ENCODE measurements around the gene ANKH. TPM values are rescaled to one million over a fixed set of nuclear protein-coding genes. Genes with fewer than 3 reads are reported as not detected.

ANKH gene
- polyA plus RNA-seq, 3 donors: 2.4 to 6.3 (median 3.1) TPM

- no peaks in the 10 kb centered on the region for H3K27me3 ChIP-seq (ENCODE audit: control insufficient read depth in 2 of 2, insufficient read depth in 2 of 2, low read length in 2 of 2)
- Mint-ChIP-seq H3K36me3 (peaks cover 0 to 5% of the 10 kb centered on the region in 2 donors), H3K9me3 (no peaks in the 10 kb centered on the region), H3K27me3 (ENCODE audit: low read depth in 3 of 3) (peaks cover 0 to 2% (median 1%) of the 10 kb centered on the region in 3 donors), H3K4me1 (no peaks in the 10 kb centered on the region), H3K27ac (no peak overlapping the region), H3K4me3 (no peak overlapping the region)
- no peak overlapping the region for H3K27ac ChIP-seq (ENCODE audit: low read depth in 1 of 2, low read length in 2 of 2)
- no peaks in the 10 kb centered on the region for H3K9me3 ChIP-seq (replicated peaks in 1 of 2; ENCODE audit: control insufficient read depth in 1 of 2, insufficient read depth in 1 of 2, low read length in 2 of 2)
- H3K4me2 ChIP-seq (replicated peaks; ENCODE audit: extremely low read depth, low read length, poor library complexity, severe bottlenecking): no peak overlapping the region
- H3K4me1 ChIP-seq (ENCODE audit: control insufficient read depth in 1 of 2, insufficient read depth in 2 of 2, low read length in 2 of 2): no peaks in the 10 kb centered on the region
- no CpG with 5 or more reads among the region's 2 CpGs for WGBS (ENCODE audit: insufficient coverage)
- no peaks in the 10 kb centered on the region for H4K20me1 ChIP-seq (ENCODE audit: insufficient read depth, low read length)
- no peak overlapping the region for H2AFZ ChIP-seq (ENCODE audit: insufficient read depth, low read depth, low read length, poor library complexity, severe bottlenecking)
- H3K9ac ChIP-seq (ENCODE audit: insufficient read depth, low read length, poor library complexity, severe bottlenecking): no peak overlapping the region
- no peaks in the 10 kb centered on the region for H3K79me2 ChIP-seq (ENCODE audit: insufficient read depth, low read length)
- no peaks in the 10 kb centered on the region for H3K36me3 ChIP-seq (replicated peaks in 1 of 2; ENCODE audit: control insufficient read depth in 1 of 2, insufficient read depth in 2 of 2, low read length in 2 of 2)
- DNase-seq: no peak
- intact Hi-C loops (cut with micrococcal nuclease): no loop called here
- H3K4me3 ChIP-seq (replicated peaks in 1 of 3; ENCODE audit: low read depth in 2 of 3, low read length in 3 of 3): no peak overlapping the region
- TF ChIP-seq, protein P1, sequence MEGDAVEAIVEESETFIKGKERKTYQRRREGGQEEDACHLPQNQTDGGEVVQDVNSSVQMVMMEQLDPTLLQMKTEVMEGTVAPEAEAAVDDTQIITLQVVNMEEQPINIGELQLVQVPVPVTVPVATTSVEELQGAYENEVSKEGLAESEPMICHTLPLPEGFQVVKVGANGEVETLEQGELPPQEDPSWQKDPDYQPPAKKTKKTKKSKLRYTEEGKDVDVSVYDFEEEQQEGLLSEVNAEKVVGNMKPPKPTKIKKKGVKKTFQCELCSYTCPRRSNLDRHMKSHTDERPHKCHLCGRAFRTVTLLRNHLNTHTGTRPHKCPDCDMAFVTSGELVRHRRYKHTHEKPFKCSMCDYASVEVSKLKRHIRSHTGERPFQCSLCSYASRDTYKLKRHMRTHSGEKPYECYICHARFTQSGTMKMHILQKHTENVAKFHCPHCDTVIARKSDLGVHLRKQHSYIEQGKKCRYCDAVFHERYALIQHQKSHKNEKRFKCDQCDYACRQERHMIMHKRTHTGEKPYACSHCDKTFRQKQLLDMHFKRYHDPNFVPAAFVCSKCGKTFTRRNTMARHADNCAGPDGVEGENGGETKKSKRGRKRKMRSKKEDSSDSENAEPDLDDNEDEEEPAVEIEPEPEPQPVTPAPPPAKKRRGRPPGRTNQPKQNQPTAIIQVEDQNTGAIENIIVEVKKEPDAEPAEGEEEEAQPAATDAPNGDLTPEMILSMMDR (IDR thresholded peaks at IDR 0.05): no peak
These were observed 40.6 kb downstream of the ANKH start for GRCh38 chr5:14831006-14831338.

DNA sequence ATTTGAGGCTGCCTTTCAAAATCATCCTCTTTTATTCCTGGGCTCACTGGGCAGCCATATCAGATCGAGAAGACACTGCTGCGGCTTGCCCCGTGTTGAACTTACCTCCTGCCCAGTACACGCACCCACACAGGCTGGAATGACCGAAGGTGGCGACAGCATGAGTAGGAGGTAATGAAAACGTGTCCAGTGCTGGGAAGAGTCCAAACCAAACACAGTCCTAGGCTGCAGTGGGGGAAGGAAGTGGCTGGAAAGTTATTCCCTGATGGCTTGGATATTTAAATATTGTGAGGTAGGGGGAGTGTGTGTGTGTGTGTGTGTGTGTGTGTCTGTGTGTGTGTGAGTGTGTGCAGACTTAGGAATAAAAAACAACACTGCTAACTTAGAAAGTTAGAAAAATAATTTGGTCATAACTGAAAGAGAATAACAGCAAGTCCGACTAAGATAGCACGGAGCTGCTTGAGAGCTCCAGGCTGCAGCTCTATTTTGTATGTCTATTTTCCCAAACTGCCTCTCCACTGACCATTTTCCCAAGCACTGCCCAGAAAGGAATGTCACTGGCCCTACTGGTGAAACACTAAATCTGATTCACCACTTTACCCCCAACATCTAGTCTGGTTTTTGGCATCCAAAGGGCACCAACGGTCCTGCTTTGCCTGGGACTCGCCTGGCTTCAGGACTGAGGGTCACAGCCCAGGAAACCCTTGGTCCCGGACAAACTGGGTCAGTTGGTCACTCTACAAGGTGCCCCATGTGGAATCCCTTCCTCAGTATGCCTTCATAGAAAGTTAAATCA, 41.2 kb downstream of the ANKH start:
- TF ChIP-seq, protein P1 (IDR thresholded peaks at IDR 0.05): no peak
- no peak overlapping the region for H3K9ac ChIP-seq (ENCODE audit: insufficient read depth, low read length, poor library complexity, severe bottlenecking)
- H3K4me2 ChIP-seq (replicated peaks; ENCODE audit: extremely low read depth, low read length, poor library complexity, severe bottlenecking): no peak overlapping the region

More for the DNA sequence above, 41.2 kb downstream of the ANKH start:
- Histone ChIP-seq H2AFZ (ENCODE audit: insufficient read depth, low read depth, low read length, poor library complexity, severe bottlenecking) (no peak overlapping the region), H3K9me3 (replicated peaks in 1 of 2; ENCODE audit: control insufficient read depth in 1 of 2, insufficient read depth in 1 of 2, low read length in 2 of 2) (no peaks in the 10 kb centered on the region), H3K27ac (ENCODE audit: low read depth in 1 of 2, low read length in 2 of 2) (no peak overlapping the region), H3K4me3 (replicated peaks in 1 of 3; ENCODE audit: low read depth in 2 of 3, low read length in 3 of 3) (no peak overlapping the region), H3K27me3 (ENCODE audit: control insufficient read depth in 2 of 2, insufficient read depth in 2 of 2, low read length in 2 of 2) (no peaks in the 10 kb centered on the region), H3K79me2 (ENCODE audit: insufficient read depth, low read length) (no peaks in the 10 kb centered on the region), H3K4me1 (ENCODE audit: control insufficient read depth in 1 of 2, insufficient read depth in 2 of 2, low read length in 2 of 2) (no peaks in the 10 kb centered on the region), H3K36me3 (replicated peaks in 1 of 2; ENCODE audit: control insufficient read depth in 1 of 2, insufficient read depth in 2 of 2, low read length in 2 of 2) (no peaks in the 10 kb centered on the region), H4K20me1 (ENCODE audit: insufficient read depth, low read length) (no peaks in the 10 kb centered on the region)
- Mint-ChIP-seq H3K36me3 (peaks cover 0 to 5% of the 10 kb centered on the region in 2 donors), H3K27me3 (ENCODE audit: low read depth in 3 of 3) (peaks cover 0 to 2% (median 1%) of the 10 kb centered on the region in 3 donors), H3K4me1 (no peaks in the 10 kb centered on the region), H3K27ac (no peak overlapping the region), H3K9me3 (no peaks in the 10 kb centered on the region), H3K4me3 (no peak overlapping the region)
- intact Hi-C loops (cut with micrococcal nuclease): no loop called here
- WGBS (ENCODE audit: insufficient coverage): 96% methylated on average over 5 of the region's 12 CpGs
- no peak for DNase-seq
